ENCODE measurements around the gene CCNQ. TPM values are rescaled to one million over a fixed set of nuclear protein-coding genes. Genes with fewer than 3 reads are reported as not detected.

The CCNQ gene
- total RNA-seq, 2 donors from 2014 or later = 16.3 to 24.0 TPM

GRCh38 chrX:153634832-153635231 lies 35.9 kb upstream of the CCNQ start:
- H3K9me3 ChIP-seq = no peaks in the 10 kb centered on the region
- TF ChIP-seq, protein P1, sequence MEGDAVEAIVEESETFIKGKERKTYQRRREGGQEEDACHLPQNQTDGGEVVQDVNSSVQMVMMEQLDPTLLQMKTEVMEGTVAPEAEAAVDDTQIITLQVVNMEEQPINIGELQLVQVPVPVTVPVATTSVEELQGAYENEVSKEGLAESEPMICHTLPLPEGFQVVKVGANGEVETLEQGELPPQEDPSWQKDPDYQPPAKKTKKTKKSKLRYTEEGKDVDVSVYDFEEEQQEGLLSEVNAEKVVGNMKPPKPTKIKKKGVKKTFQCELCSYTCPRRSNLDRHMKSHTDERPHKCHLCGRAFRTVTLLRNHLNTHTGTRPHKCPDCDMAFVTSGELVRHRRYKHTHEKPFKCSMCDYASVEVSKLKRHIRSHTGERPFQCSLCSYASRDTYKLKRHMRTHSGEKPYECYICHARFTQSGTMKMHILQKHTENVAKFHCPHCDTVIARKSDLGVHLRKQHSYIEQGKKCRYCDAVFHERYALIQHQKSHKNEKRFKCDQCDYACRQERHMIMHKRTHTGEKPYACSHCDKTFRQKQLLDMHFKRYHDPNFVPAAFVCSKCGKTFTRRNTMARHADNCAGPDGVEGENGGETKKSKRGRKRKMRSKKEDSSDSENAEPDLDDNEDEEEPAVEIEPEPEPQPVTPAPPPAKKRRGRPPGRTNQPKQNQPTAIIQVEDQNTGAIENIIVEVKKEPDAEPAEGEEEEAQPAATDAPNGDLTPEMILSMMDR (IDR thresholded peaks at IDR 0.05) = no peak

DNA sequence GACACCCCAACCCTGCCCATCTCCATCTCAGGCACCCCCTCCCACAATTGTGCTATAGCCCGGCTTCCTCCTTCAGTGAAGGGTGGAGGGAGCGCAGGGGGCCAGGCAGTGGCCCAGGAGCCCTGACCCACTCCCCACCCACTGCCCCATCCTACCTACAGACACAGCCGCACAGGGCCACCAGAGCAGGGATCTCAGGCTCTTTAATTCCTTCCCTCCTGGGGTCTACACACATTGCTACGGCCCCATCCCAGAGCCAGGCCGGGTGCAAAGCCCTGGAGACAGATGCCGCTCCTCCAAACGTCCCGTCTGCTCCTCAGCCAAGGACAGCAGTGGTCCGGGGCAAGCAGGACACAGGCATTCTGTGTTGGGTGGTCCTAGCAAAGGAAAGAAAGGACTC lies 35.3 kb upstream of the CCNQ start:
- H3K27me3 ChIP-seq = no peaks in the 10 kb centered on the region
- H3K4me3 ChIP-seq = no peak overlapping the region
- no peak for DNase-seq
- TF ChIP-seq, protein P1 (IDR thresholded peaks at IDR 0.05) = no peak
- intact Hi-C loops (cut with DNase I) = no loop called here
- no peaks in the 10 kb centered on the region for H3K36me3 ChIP-seq
- H3K9ac ChIP-seq (ENCODE audit: low read depth in 2 of 2, low read length in 2 of 2) = no peak overlapping the region
- no peaks in the 10 kb centered on the region for H3K9me3 ChIP-seq
- no peaks in the 10 kb centered on the region for H3K4me1 ChIP-seq
- no peak overlapping the region for H3K27ac ChIP-seq

More at GRCh38 chrX:153634832-153635231, 35.9 kb upstream of the CCNQ start:
- intact Hi-C loops (cut with DNase I) = no loop called here
- DNase-seq = no peak
- Histone ChIP-seq H3K27ac (no peak overlapping the region), H3K9ac (ENCODE audit: low read depth in 2 of 2, low read length in 2 of 2) (no peak overlapping the region), H3K4me3 (no peak overlapping the region), H3K27me3 (no peaks in the 10 kb centered on the region), H3K36me3 (no peaks in the 10 kb centered on the region), H3K4me1 (no peaks in the 10 kb centered on the region)

DNA sequence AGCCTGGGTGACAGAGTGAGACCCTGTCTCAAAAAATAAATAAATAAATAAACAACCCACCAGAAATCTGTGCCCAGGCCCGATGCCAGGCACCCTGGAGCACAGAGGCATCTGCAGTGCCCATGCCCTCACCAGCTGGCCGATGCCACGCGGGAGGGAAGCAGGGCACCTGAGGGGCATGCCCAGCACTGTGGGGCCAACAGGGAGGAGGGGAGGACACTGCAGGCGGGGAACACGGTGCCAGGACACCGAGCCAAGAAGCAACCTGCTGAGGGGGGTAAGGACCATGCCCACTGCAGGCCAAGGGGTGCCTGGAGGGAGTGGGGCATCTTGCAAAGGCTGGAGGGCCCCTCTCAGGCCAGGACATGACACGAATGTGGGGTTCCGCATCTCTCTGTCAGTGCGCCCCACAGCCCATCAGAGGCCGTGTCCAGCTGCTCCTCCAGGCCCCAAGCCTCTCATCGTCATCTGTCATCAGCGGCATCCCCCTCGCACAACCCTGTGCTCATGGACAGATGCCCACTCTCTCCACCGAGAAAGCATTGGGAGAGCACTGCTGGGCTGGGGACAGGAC lies 34.8 kb upstream of the CCNQ start:
- H3K36me3 ChIP-seq = no peaks in the 10 kb centered on the region
- TF ChIP-seq, protein P1 (IDR thresholded peaks at IDR 0.05) = no peak
- H3K27ac ChIP-seq = no peak overlapping the region
- no peak for DNase-seq
- intact Hi-C loops (cut with DNase I) = no loop called here
- no peak overlapping the region for H3K9ac ChIP-seq (ENCODE audit: low read depth in 2 of 2, low read length in 2 of 2)
- no peak overlapping the region for H3K4me3 ChIP-seq
- no peaks in the 10 kb centered on the region for H3K27me3 ChIP-seq
- no peaks in the 10 kb centered on the region for H3K4me1 ChIP-seq
- H3K9me3 ChIP-seq = no peaks in the 10 kb centered on the region

GRCh38 chrX:153633048-153633447 lies 34.1 kb upstream of the CCNQ start:
- no peak overlapping the region for H3K9ac ChIP-seq (ENCODE audit: low read depth in 2 of 2, low read length in 2 of 2)
- DNase-seq = no peak
- intact Hi-C loops (cut with DNase I) = no loop called here
- no peak overlapping the region for H3K27ac ChIP-seq
- no peak overlapping the region for H3K4me3 ChIP-seq
- H3K4me1 ChIP-seq = no peaks in the 10 kb centered on the region
- TF ChIP-seq, protein P1 (IDR thresholded peaks at IDR 0.05) = no peak
- no peaks in the 10 kb centered on the region for H3K27me3 ChIP-seq
- no peaks in the 10 kb centered on the region for H3K9me3 ChIP-seq
- no peaks in the 10 kb centered on the region for H3K36me3 ChIP-seq

DNA sequence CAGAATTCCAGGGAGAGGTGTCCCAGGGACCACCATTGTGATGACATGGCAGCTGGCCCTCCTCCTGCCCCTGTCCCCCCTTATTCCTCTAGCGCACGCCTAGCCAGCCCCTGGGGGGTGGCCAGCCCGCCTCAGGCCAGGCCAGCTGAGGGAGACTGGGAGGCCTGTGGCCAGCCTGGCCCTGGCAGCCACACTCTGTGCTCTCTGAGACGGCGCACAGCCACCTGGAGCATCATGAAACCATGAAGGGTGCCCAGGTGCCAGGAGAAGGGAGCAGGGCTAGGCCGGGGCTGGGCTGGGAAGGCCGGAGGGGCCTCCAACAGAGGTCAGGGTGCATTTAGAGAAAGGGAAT lies 33.6 kb upstream of the CCNQ start:
- TF ChIP-seq, protein P1 (IDR thresholded peaks at IDR 0.05) = no peak
- H3K36me3 ChIP-seq = no peaks in the 10 kb centered on the region
- H3K27ac ChIP-seq = no peak overlapping the region
- H3K9me3 ChIP-seq = no peaks in the 10 kb centered on the region
- no peak for DNase-seq
- H3K4me1 ChIP-seq = no peaks in the 10 kb centered on the region
- no peak overlapping the region for H3K4me3 ChIP-seq
- H3K9ac ChIP-seq (ENCODE audit: low read depth in 2 of 2, low read length in 2 of 2) = no peak overlapping the region
- no peaks in the 10 kb centered on the region for H3K27me3 ChIP-seq
- intact Hi-C loops (cut with DNase I) = no loop called here

Data from colonic mucosa (tissue), 4 donors.